Kidney glomerular epithelial cell (primary cell): ENCODE results near the gene WDR7.

Experiments used
- DNase-seq: peaks from one replicate; lab custom pipeline; 2025; lab: John Stamatoyannopoulos, UW

Gene WDR7

GRCh38 chr18:57043241-57043640 lies 392.1 kb downstream of the WDR7 start:
- no peak for DNase-seq

DNA sequence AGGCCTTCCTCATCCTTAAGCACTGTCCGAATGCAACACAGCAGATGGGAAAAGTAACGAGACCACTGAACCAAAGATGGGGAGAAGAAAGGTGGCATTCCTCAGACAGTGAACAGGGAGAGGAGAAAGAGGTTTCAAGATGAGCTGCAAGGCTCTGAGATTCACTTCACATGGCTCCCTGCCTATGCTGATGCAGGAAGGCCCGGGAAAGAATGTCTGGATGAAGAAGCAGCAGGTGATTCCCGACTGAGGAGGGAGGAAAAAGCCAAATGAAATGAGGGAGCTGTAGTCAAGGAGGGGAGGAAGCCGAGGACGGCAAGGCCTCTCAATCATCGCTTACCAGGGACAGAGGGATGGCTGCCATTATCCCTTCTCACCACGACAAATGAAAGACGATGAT lies 397.2 kb downstream of the WDR7 start:
- DNase-seq, result no peak

GRCh38 chr18:57048859-57049258 lies 397.7 kb downstream of the WDR7 start:
- DNase-seq, result no peak

- DNase-seq, result no peak
Observed at GRCh38 chr18:57050310-57050949, 399.3 kb downstream of the WDR7 start.

- no peak for DNase-seq
Observed at GRCh38 chr18:57051021-57051656, 400.0 kb downstream of the WDR7 start.

GRCh38 chr18:57051657-57052044 lies 400.5 kb downstream of the WDR7 start:
- DNase-seq, result no peak

- no peak for DNase-seq
Observed at GRCh38 chr18:57052173-57052572, 401.0 kb downstream of the WDR7 start.

DNA sequence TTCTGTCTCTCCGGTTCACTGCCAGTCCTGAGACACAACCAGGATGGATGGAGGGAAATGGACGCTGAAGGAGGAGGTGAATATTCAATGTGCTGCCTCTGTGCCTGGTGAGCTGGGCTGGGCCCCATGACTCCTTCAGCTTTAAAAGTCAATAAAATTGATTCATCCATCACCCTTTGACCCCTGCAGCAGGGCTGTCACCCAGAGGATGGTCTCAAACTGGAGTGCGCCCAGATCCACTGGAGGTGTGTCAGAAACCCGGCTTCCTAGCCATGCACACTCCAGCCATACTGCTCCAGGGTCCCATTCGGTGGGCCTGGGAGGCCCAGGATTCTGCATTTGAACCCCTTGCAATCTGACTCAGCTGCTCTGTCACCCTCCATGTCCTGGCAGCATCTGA lies 401.6 kb downstream of the WDR7 start:
- DNase-seq, result no peak

- DNase-seq, result no peak
Observed at GRCh38 chr18:57054891-57055290, 403.7 kb downstream of the WDR7 start.

DNA sequence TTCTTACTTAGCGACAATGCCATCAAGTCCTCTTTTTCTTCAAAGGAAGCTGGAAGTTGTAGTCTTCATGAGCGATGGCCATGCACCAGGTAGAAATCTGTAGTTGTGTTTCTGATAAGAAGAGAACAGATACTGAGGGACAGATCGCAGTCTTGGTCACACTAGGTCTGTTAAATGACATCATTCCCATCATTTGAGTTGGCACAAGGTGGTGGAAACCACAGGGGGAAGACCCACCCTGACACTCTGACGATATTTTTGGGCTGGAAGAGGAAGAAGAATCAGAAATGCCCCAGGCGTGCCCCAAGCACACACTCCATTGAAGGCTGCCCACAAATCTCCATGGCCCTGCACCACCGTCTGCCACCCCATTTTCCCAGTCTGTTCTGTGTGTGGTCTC lies 406.7 kb downstream of the WDR7 start:
- no peak for DNase-seq

GRCh38 chr18:57058734-57059133 lies 407.6 kb downstream of the WDR7 start:
- no peak for DNase-seq

- no peak for DNase-seq
Observed at GRCh38 chr18:57059366-57059765, 408.2 kb downstream of the WDR7 start.

- no peak for DNase-seq
Observed at GRCh38 chr18:57060814-57061213, 409.7 kb downstream of the WDR7 start.

DNA sequence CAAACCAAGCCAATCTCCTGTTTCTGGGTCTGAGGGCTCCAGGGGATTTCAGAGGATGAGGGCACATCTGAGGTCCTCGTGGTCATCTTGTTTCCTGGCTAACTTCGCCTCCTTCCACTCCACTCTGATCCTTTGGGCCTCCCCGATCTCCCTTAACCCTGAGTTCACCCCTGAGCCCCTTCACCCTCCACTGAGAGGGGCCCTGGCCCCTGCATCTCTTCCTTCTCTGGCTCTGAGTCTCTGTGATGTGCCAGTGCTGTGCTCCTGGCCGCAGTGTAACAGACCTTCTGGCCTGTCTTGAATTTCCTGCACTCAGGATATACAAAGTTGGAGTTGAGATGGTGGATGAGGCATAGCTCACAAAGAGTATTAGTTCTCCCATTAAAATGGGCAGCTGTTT lies 411.0 kb downstream of the WDR7 start:
- DNase-seq, result no peak

DNA sequence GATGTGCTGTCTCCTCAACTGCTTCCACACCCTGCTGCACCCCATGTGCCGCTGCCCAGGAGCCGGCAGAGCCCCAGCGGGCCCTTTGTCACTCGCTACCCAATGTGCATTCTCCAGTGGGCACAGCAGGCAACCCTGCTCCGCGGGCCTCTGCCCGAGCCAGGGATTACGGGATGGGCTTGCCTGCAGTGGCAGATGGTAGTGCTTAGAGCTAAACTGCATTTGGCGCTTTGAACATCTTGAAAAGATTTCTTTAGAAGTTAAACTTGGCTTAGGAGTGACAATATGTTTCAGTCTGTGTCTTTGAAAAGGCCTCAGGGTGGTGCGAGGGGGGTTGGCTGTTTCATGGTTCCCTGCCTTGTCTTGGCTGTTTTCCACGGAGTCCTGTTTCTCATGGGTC lies 411.7 kb downstream of the WDR7 start:
- DNase-seq, result no peak

DNA sequence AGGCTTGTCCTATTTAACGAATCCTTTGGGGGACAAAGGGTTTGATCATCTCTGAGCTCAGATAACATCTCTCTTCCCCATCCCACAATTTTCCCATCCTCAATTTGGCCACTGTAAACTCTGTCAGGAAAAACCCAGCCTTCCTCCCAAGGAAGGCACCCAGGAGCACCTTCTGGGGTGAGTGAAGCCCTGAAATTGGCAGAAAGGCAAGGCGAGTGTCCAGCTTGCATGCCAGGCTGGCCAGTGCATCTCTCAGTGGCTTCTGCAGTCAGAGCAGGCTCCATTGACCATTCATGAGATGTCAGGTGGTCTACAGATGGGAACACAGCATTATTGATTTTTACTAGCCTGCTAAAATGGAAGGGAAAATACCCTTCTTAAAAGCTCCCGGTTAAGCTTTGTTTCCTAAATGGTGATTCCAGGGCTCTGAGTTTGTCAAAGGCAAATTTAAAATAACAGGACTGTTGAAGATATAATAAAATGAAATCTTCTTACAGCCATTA lies 412.5 kb downstream of the WDR7 start:
- no peak for DNase-seq

DNA sequence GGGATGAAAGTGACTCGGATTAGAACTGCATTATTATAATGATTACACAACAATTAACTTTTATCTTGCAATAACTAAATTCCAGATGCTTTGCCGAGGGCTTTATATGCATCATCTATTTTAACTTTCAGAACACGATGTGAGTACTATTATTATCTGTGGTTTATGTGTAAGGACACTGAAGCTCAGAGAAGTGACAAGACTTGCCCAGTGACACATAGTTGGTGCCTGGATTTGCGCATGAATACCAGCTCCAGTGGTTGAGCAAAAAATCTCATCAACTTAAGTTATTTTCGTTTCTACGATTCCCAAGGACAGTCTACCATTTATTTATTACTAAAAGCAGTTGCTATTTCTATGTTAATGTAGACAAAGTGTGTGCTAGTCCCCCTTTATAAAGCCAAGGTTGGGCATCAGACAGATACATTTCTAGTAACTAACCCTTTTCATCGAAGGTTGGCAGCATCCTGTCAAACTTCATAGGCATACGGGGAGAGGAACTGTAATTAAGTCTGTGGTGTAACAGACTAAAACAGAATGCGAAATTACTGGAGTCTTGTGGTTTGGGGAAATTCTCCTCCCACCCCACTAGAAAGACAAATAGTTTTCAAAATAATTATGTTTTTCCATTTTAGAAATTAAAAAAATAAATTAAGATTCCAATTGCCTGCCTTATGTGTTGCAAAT lies 422.5 kb downstream of the WDR7 start:
- DNase-seq, result no peak

- DNase-seq, result no peak
Observed at GRCh38 chr18:57075716-57076400, 424.7 kb downstream of the WDR7 start.

DNA sequence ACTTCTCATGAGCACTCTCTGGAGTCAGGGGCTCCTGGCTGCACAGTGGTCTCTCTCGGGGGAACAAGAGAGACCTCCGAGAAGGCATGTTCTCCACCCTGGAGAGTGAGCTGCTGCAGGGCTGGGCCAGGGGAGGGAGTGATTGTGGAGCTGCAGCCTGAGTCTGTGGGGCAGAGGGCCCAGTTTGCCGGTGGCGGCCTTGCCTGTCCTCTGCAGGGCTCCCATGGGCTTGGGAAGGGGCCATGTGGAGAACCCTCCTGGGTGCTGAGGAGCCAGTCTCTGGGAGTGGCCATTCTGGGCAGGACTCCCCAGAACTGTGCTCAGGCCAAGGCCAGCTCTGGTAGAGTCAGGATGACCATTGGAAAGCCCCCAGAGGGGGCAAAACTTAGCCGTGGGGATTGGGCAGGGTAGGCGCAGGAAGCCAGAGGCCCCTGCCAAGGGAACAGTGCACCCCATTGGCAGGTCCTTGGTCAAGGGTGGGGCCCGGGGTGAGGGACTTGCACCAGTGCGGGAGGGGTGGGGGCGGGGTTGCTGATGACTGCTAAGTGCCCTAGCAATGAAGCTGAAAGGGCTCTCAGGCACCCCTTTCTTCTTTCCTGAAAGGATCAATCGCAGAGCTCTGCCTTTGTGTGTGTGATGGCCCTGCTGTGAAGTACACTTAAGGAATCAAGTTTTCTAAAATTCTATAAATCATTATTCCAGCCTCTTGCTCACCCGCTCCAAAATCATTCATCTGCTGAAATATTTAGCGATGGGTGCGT lies 426.0 kb downstream of the WDR7 start:
- no peak for DNase-seq

GRCh38 chr18:57077786-57078552 lies 426.8 kb downstream of the WDR7 start:
- no peak for DNase-seq

GRCh38 chr18:57078614-57079013 lies 427.5 kb downstream of the WDR7 start:
- DNase-seq, result no peak
